HG03108 (cell line): Measurements from ENCODE around the gene PFN4.
"Not testable (repeated sequence)": the region's sequence is repeated elsewhere in the genome, so short reads cannot be mapped to it uniquely, and the experiment has no call there.

Source experiments
- ATAC-seq: cut with Tn5 transposase; IDR thresholded peaks from one replicate; pipeline ENCODE4 v1.9.1; 2021; ENCODE audit warnings: moderate library complexity; ENCODE audit not compliant: unreplicated experiment

The PFN4 gene

DNA sequence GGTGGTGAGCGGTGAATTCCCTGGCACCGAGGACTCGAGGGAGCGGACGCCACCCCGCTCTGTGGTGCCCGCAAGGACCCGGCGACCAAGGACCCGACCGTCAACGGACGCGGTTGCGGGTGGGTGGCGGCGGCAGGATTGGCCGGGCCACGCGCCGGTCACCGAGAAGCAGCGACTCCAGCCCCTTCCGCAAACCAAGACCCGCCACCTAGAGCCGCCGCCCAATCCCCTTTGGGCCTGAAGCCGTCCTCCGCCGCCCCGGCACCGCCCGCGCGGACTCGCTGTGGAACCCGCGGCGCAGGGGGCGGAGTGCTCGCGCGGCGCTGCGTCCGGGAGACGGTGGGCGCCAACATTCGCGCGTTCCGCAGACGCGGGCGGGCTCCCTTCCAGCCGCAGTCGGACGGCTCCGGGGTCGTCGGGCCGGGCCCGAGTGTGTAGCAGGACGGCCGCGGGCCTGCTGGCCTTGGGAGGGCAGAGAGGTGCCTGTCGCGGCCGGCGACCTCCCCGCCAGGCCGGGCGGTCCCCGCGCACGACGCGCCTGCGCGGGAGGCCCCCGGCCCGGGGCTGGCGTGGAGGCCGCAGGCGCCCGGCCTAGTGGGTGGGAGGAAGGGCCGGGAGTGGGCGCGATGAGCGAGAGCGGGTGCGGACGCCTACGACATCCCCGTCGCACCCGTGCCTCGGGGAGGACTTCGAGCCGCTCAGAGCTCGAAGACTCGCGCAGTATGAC, at the start of gene PFN4, which contains the start of gene FAM228B:
Gene PFN4 (minus strand): TSS at position 140 of the 727 bp plus-strand sequence. CDS start 799 bp downstream, outside the sequence.
Gene FAM228B (plus strand): TSS at position 275 of the 727 bp plus-strand sequence. CDS start 893 bp downstream, outside the sequence.
- ATAC-seq = peak; percentile 91

- ATAC-seq = no peak
These were observed 45.9 kb upstream of the PFN4 start for GRCh38 chr2:24169023-24169422.

GRCh38 chr2:24164416-24164973, 41.4 kb upstream of the PFN4 start:
- ATAC-seq = no peak

DNA sequence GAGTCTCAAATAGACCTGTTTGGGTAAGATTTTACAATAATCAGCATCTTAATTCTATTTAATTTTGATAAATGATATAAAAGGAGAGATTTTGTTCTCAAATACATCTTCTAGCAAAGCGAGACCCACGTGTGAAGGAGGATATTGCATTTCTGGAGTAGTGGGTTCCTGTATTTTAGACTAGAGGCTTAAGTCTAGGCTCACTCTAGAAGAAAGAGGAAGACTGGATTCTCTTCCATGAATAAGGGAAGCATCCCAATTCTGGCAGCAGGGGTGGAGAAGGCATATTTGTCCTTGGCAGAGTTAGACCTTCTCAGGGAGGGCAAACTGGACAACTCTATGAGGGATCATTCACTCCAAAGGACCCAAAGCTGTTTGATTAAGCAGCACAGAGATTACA, 40.5 kb upstream of the PFN4 start:
- no peak for ATAC-seq

- no peak for ATAC-seq
These were observed 40.1 kb upstream of the PFN4 start for GRCh38 chr2:24163186-24163585.

DNA sequence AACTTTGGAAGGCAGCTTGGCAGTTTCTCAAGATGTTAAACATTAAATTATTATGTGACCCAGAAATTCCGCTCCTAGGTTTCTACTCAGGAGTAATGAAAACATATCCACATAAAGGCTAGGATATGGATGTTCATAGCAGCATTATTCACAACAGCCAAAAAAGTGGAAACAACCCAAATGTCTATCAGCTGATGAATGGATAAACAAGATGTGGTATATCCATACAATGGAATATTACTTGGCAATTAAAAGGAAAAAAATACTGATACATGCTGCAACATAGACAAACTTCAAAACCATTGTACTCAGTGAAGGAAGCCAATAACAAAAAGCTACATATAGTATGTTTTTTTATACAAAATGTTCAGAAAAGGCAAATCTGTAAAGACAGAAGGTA, 39.4 kb upstream of the PFN4 start:
- no peak for ATAC-seq

DNA sequence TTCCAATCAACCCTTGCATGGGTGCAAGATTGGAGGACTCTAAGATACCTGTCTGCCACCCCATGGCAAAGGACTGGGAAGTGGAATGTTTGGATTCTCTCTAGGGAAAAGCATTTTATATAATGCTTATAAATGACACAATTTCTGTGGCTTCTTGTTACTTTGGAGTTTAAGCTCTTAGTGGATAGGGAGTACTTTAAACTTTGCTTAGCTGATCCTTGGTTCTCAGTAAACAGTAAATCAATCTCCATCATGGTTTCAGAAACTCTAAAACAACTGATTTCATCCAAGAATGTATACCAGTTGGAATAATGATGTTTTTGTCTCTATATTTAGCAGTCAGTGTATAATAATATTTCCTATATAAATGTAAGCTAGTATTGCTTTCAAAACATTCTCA, 37.6 kb upstream of the PFN4 start:
- no peak for ATAC-seq

GRCh38 chr2:24159708-24160107, 36.6 kb upstream of the PFN4 start:
- no peak for ATAC-seq

- no peak for ATAC-seq
These were observed 35.0 kb upstream of the PFN4 start for GRCh38 chr2:24158131-24158530.

GRCh38 chr2:24153478-24153877, 30.3 kb upstream of the PFN4 start:
- no peak for ATAC-seq

- ATAC-seq = no peak
These were observed 29.5 kb upstream of the PFN4 start for GRCh38 chr2:24152413-24153197.

DNA sequence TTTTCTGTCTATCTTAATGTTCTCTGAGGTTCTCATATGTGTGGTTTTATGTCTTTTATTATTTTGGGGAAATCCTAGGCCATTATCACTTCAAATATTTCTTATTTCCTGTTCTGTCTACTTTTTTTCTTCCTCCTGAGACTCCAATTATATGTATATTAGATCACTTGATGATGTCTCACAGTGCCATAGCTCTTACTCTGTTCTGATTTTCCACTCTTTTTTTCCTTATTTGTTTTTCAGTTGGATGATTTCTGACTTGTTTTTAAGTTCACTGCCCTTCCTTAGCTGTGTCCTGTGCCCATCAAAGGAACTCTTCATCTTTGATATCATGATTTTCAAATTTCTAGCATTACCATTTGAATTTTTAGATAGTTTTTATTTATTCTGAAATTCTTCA, 24.2 kb upstream of the PFN4 start:
- no peak for ATAC-seq

DNA sequence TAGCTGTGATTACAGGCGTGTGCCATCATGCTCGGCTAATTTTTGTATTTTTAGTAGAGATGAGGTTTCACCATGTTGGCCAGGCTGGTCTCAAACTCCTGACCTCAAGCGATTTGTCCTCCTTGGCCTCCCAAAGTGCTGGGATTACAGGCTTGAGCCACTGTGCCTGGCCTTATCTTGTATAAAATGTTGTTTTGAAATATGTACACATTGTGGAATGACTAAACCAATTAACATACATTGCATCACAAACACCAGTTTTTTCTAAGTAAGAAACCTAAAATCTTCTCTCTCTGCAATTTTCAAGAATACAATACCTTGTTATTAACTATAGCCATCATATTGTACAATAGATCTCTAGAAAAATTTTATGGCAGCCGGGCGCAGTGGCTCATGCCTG, 17.2 kb upstream of the PFN4 start:
- not testable (repeated sequence) for ATAC-seq

GRCh38 chr2:24132543-24132942, 9.4 kb upstream of the PFN4 start:
- no peak for ATAC-seq

DNA sequence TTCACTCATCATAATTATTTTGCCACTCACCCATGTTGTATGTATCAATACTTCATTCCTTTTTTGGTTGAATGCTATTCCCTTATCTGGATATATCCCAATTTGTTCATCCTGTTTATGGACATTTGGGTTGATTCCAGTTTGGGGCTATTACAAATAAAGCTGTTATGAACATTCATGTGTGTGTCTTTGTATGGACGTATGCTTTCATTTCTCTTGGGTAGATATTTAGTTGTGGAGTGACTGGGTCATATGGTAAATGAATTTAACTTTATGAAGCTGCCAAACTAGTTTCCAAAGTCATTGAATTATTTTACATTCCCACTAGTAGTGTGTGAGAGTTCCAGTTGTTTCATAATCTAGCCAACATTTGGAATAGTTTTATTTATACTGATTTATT, 2.8 kb upstream of the PFN4 start:
- ATAC-seq = no peak

DNA sequence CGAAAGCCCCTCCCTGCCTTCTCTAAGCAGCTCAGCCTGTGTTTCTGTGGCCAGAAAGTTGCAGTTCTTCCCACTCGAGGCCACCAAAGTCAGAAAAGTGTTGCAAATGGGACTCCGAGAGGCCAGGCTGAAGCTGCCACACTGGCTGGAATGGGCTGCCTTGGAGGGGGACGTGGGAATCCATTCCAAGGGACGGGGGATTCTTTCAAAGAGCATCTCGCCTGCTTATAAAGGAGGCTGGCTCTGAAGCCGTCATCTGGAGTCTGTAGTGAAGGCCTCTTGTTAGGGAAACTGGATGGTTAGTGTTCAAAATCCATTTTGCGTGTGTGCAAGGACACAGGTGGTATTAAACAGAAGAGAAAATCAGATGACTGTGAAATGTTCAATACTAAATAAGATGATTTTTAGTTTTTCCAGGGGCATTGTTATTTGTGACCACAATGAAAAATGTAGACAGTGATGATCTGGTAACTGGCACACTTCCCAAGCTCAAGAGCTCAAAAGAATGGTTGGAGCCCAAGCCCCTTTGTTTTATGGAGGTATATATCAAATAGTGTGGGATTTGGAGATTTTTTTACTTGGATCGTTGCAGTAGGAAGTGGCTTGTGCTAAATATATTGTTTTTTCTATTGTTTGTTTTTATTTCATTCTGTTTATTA, 917 bp upstream of the PFN4 start:
- peak; percentile 6 for ATAC-seq

- ATAC-seq = no peak
These were observed 554 bp downstream of the PFN4 start for GRCh38 chr2:24122366-24123194.

DNA sequence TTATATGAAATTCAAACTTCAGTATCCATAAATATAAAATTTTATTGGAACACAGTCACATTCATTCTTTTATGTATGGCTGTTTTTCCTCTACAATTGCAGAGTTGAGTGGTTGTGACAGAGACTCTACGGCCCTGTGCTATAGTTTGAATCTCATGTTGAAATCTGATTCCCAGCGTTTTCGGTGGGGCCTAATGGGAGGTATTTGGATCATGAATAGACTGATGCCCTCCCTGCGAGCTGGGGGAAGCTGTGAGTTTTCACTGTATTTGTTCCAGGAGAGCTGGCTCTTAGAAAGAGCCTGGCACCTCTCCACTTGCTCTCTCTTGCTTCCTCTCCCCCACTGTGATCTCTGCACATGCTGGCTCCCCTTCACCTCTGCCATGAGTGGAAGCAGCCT, 1.7 kb downstream of the PFN4 start:
- no peak for ATAC-seq

DNA sequence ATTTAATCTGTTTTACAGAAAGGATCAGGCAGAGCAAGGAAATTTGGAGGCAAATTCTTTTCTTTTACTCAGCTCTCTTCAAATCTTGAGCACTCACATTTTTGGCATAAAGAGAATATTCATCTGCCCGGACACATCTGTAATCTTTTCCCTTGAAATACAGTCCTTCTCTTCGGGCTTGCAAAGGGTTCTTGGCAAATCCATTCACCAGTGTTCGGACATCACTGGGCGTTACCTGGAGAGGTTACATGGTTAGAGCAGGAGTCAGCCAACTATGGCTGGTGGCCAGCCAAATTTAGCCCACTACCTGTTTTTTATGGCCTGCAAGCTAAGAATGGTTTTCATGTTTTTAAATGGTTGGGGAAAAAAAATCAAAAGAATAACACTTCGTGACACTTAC, 2.1 kb downstream of the PFN4 start:
- ATAC-seq = no peak

DNA sequence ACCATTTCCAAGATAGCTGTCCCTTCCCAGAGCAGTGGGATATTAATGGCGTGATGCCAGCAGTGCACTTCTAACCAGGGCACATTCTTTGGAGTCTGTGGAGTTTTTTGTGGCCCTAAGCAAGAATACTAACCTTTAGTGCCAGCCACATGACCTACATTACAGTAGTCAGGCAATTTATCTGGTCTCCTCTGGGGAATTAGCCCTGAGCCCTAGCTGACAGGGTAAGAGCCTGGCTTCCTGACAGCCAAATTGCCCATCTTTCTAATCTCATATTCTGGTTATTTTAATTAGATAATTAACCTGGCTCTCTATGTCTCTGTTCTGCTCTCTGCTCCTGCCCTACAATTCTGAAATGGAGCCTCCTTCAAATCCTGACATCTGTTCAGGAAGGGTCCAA, 5.2 kb downstream of the PFN4 start:
- no peak for ATAC-seq

DNA sequence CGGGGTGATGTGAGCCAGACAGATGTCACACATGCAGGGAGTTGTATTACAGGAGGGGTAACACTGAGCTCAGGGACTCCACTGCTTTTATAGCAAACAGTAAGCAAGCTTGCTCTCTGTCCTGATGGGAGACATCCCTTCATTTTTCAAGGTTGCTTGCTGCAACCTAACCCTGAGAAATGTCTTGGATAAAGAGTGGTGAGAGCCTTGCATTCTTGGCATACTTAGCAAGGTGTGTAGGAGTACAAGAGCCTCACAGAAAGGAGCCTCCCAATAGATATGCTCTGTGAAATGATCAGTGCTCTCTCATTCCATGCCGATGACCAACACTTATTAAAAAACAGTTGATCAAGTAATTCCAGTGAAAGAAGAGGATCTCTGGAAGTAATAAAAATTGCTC, 8.1 kb downstream of the PFN4 start:
- ATAC-seq = no peak
